Endothelial cell of umbilical vein (primary cell): ENCODE measurements around the gene PTPRH. TPM values are rescaled to one million over a fixed set of nuclear protein-coding genes. Genes with fewer than 3 reads are reported as not detected.

Experiments used
- BruUV-seq: library from RNA; stranded (reverse); fragments of 400-500 nt; replicated peaks from 2 replicates; lab custom pipeline; 2021; lab: Mats Ljungman, UMichigan
- CTCF ChIA-PET: fragments of 300-600, 350-600 bp; sonication (Branson Sonifier 250); formaldehyde crosslinking; loops from one replicate; lab custom pipeline; 2021; ENCODE audit warnings: antibody characterized with exemption, inconsistent platforms; lab: Charles Lee
- POLR2A ChIA-PET: fragments of 300-600, 350-600 bp; sonication (Branson Sonifier 250); formaldehyde crosslinking; loops from one replicate; lab custom pipeline; 2021; ENCODE audit warnings: antibody characterized with exemption, inconsistent platforms; lab: Charles Lee
- DNase-seq: peaks from one replicate; pipeline ENCODE4 v3.0.0-alpha.2; 2011; ENCODE audit warnings: low read depth, low spot score
- FAIRE-seq: peaks from 2 replicates; lab custom pipeline; 2011; peaks lifted over from hg19 to GRCh38; lab: Jason Lieb, UNC
- H2AFZ ChIP-seq: 2 replicates; pipeline ENCODE4 v1.6.0; 2012; ENCODE audit warnings: low read depth, low read length, control low read depth, inconsistent platforms
- H3K27ac ChIP-seq: 2 replicates; pipeline ENCODE4 v1.5.1; 2011; ENCODE audit warnings: low read depth, mild to moderate bottlenecking, control low read depth, low read length, moderate library complexity; ENCODE audit not compliant: insufficient read depth
- H3K27me3 ChIP-seq, 2 experiments: 2 replicates each; pipeline versions ENCODE4 v1.6.0 to v1.6.1; 2011; ENCODE audit warnings: low read length in 2 of 2, mixed read lengths in 1 of 2; ENCODE audit not compliant: control insufficient read depth in 2 of 2, insufficient read depth in 2 of 2
- H3K36me3 ChIP-seq, 2 experiments: 2 replicates in 1 of 2; 3 replicates in 1 of 2; pipeline ENCODE4 v1.5.1; 2011; ENCODE audit warnings: low read length in 2 of 2, mild to moderate bottlenecking in 1 of 2, moderate library complexity in 1 of 2; ENCODE audit not compliant: control insufficient read depth in 2 of 2, insufficient read depth in 2 of 2; ENCODE audit errors: extremely low read depth in 1 of 2
- H3K4me1 ChIP-seq: 3 replicates; pipeline ENCODE4 v1.5.1; 2011; ENCODE audit warnings: mild to moderate bottlenecking, low read length; ENCODE audit not compliant: control insufficient read depth, insufficient read depth; ENCODE audit errors: extremely low read depth
- H3K4me2 ChIP-seq: 2 replicates; pipeline ENCODE4 v1.6.1; 2011; ENCODE audit warnings: low read length, control low read depth, mixed read lengths; ENCODE audit not compliant: insufficient read depth
- H3K4me3 ChIP-seq, 3 experiments: fragments of 200-600 bp in 1 of 3; sonication (generic), shearing (Covaris generic) in 1 of 3; replicated peaks in 1 of 3; 2 replicates each; pipeline ENCODE4 v1.5.1; 2011 to 2016; ENCODE audit warnings: control low read depth in 3 of 3, low read length in 3 of 3, mild to moderate bottlenecking in 2 of 3, inconsistent platforms in 1 of 3, low read depth in 1 of 3, moderate library complexity in 1 of 3; ENCODE audit not compliant: insufficient read depth in 1 of 3
- H3K79me2 ChIP-seq: 2 replicates; pipeline ENCODE4 v1.6.0; 2012; ENCODE audit warnings: low read length, inconsistent platforms; ENCODE audit not compliant: control insufficient read depth, insufficient read depth
- H3K9ac ChIP-seq: replicated peaks from 2 replicates; pipeline ENCODE3; 2011; ENCODE audit warnings: low read length, control low read depth; ENCODE audit not compliant: insufficient read depth; ENCODE audit errors: extremely low read depth
- H3K9me1 ChIP-seq: replicated peaks from 3 replicates; pipeline ENCODE4 v1.6.0; 2011; ENCODE audit warnings: mild to moderate bottlenecking, low read length; ENCODE audit not compliant: control insufficient read depth, insufficient read depth; ENCODE audit errors: extremely low read depth
- H3K9me3 ChIP-seq: replicated peaks from 2 replicates; pipeline ENCODE4 v1.5.1; 2012; ENCODE audit warnings: low read length, inconsistent platforms; ENCODE audit not compliant: control insufficient read depth, insufficient read depth
- H4K20me1 ChIP-seq: replicated peaks from 2 replicates; pipeline ENCODE3; 2011; ENCODE audit warnings: mild to moderate bottlenecking, low read length; ENCODE audit not compliant: control insufficient read depth, insufficient read depth; ENCODE audit errors: extremely low read depth
- EZH2 ChIP-seq: IDR thresholded peaks from 2 replicates; pipeline ENCODE4 v1.6.1; 2012; ENCODE audit warnings: borderline replicate concordance, low read depth, mild to moderate bottlenecking, moderate library complexity, low read length, inconsistent platforms; ENCODE audit not compliant: severe bottlenecking
- FOS ChIP-seq: IDR thresholded peaks from 2 replicates; pipeline ENCODE4 v1.6.1; 2011; ENCODE audit warnings: mild to moderate bottlenecking, low read length, moderate library complexity, borderline replicate concordance; ENCODE audit not compliant: insufficient read depth
- GATA2 ChIP-seq: IDR thresholded peaks from 2 replicates; pipeline ENCODE4 v1.7.0; 2011; ENCODE audit warnings: low read depth, mild to moderate bottlenecking, moderate library complexity, mixed read lengths, low read length; ENCODE audit not compliant: insufficient read length, insufficient read depth
- JUN ChIP-seq: IDR thresholded peaks from 2 replicates; pipeline ENCODE4 v1.6.1; 2011; ENCODE audit warnings: borderline replicate concordance, low read depth; ENCODE audit not compliant: insufficient read length, insufficient read depth
- MYC ChIP-seq: IDR thresholded peaks from one replicate; pipeline ENCODE4 v1.6.1; 2011; ENCODE audit warnings: mild to moderate bottlenecking, low read depth, low read length
- POLR2A ChIP-seq: IDR thresholded peaks from 2 replicates; pipeline ENCODE4 v1.6.1; 2012; ENCODE audit warnings: low read depth, mild to moderate bottlenecking, control low read depth, low read length
- POLR2AphosphoS5 ChIP-seq: IDR thresholded peaks from 2 replicates; pipeline ENCODE4 v1.6.1; 2012; ENCODE audit warnings: low read depth, mild to moderate bottlenecking, control low read depth, low read length, moderate library complexity; ENCODE audit not compliant: insufficient read depth
- dilution Hi-C: fragments of 300-500 bp; cut with MboI; formaldehyde crosslinking; loops from one replicate; pipeline ENCODE4 v1.15.0; 2019; ENCODE audit warnings: low sequenced_read_pairs; ENCODE audit not compliant: extremely low pct_ligation_motif_present
- intact Hi-C: fragments of 100-400 bp; cut with micrococcal nuclease; formaldehyde crosslinking; loops from one replicate; pipeline ENCODE4 v1.10.0; 2022
- polyA plus RNA-seq, 4 experiments: library from polyadenylated mRNA; depleted of rRNA in 3 of 4; stranded (reverse) in 3 of 4; unstranded in 1 of 4; fragments of >200 nt; gene quantifications; 2 replicates each; pipeline versions ENCODE4 v1.2.1 to v1.2.3, GENCODE V29; 2011 to 2012; ENCODE audit warnings: missing spikeins in 1 of 4
- total RNA-seq: library from RNA; stranded (reverse); gene quantifications from 2 replicates; pipeline ENCODE4 v1.2.3, GENCODE V29; 2021
- TF ChIP-seq, protein P1 (sequence below): IDR thresholded peaks from 2 replicates; pipeline ENCODE4 v1.6.1; 2011; ENCODE audit not compliant: insufficient read depth, insufficient read length
- TF ChIP-seq, protein P2 (sequence below), 2 donors: IDR thresholded peaks; 1 replicate in 1 of 2; 2 replicates in 1 of 2; pipeline ENCODE4 v1.5.1; 2011; ENCODE audit warnings: low read length in 2 of 2, mild to moderate bottlenecking in 2 of 2, moderate library complexity in 2 of 2, control low read depth in 1 of 2, inconsistent platforms in 1 of 2, low read depth in 1 of 2; ENCODE audit not compliant: insufficient read depth in 1 of 2; ENCODE audit errors: extremely low read depth in 1 of 2

Gene PTPRH
- total and polyA plus RNA-seq, 2 donors (not counting 3 experiments of a cell fraction or from before 2014, with no cell fraction given): 0.14 to 1.00 TPM

DNA sequence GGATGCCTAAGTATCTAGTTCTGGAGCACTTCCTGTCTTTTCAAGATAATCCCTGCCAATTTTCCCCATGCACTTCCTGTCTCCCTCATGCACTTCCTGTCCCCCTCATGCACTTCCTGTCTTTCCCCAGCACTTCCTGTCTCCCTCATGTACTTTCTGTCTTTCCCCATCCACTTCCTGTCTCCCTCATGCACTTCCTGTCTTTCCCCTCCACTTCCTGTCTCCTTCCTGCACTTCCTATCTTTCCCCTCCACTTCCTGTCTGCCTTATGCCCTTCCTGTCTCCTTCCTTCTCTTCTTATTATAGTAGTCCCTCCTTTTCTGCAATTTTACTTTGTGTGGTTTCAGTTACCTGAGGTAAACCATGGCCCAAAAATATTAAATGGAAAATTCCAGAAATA lies 57.3 kb downstream of the PTPRH start:
- Histone ChIP-seq H3K4me1 (peaks cover 4% of the 10 kb centered on the region), H3K4me3 (no peak overlapping the region), H3K9me1 (no peaks in the 10 kb centered on the region), H3K27me3 (peaks cover 3 to 16% of the 10 kb centered on the region in 2 experiments), H3K9me3 (no peaks in the 10 kb centered on the region), H2AFZ (no peak overlapping the region), H3K27ac (no peak overlapping the region), H3K36me3 (no peaks in the 10 kb centered on the region), H4K20me1 (no peaks in the 10 kb centered on the region), H3K79me2 (no peaks in the 10 kb centered on the region), H3K9ac (no peak overlapping the region), H3K4me2 (no peak overlapping the region)
- BruUV-seq: no TSS peak
- no peak for TF ChIP-seq EZH2
- TF ChIP-seq JUN: no peak
- TF ChIP-seq POLR2AphosphoS5: no peak
- no peak for TF ChIP-seq FOS
- no peak for TF ChIP-seq MYC
- TF ChIP-seq POLR2A: no peak
- TF ChIP-seq, protein P1, sequence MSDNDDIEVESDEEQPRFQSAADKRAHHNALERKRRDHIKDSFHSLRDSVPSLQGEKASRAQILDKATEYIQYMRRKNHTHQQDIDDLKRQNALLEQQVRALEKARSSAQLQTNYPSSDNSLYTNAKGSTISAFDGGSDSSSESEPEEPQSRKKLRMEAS: no peak
- TF ChIP-seq GATA2: no peak
- TF ChIP-seq, protein P2, sequence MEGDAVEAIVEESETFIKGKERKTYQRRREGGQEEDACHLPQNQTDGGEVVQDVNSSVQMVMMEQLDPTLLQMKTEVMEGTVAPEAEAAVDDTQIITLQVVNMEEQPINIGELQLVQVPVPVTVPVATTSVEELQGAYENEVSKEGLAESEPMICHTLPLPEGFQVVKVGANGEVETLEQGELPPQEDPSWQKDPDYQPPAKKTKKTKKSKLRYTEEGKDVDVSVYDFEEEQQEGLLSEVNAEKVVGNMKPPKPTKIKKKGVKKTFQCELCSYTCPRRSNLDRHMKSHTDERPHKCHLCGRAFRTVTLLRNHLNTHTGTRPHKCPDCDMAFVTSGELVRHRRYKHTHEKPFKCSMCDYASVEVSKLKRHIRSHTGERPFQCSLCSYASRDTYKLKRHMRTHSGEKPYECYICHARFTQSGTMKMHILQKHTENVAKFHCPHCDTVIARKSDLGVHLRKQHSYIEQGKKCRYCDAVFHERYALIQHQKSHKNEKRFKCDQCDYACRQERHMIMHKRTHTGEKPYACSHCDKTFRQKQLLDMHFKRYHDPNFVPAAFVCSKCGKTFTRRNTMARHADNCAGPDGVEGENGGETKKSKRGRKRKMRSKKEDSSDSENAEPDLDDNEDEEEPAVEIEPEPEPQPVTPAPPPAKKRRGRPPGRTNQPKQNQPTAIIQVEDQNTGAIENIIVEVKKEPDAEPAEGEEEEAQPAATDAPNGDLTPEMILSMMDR (IDR thresholded peaks at IDR 0.05; ENCODE audit: extremely low read depth in 1 of 2, insufficient read depth in 1 of 2, low read depth in 1 of 2, low read length in 2 of 2): no peak
- intact Hi-C loops (no loop called here), dilution Hi-C loops (no loop called here)
- POLR2A ChIA-PET: no interaction called here
- FAIRE-seq (no peak), DNase-seq (no peak)
- CTCF ChIA-PET: interaction anchor here (2.0 kb wide), 1 partner anchor 8 kb away, joined by 18 read pairs; no protein-coding TSS in a partner anchor
